K562 (cell line): ENCODE measurements around the gene TAF1L. TPM values are rescaled to one million over a fixed set of nuclear protein-coding genes. Genes with fewer than 3 reads are reported as not detected.

Experiments used
- ID3 ChIP-seq, 2 experiments: fragments of 250-450 bp in 1 of 2; fragments of 450-650 bp in 1 of 2; sonication (Bioruptor Pico) in 1 of 2; IDR thresholded peaks; 2 replicates each; pipeline versions ENCODE4 v1.6.1 to v1.8.0; 2016 to 2021; ENCODE audit warnings: mild to moderate bottlenecking in 2 of 2, moderate library complexity in 2 of 2, missing compliant biosample characterization in 1 of 2, missing genetic modification characterization in 1 of 2
- PHB ChIP-seq: fragments of 250-450 bp; sonication (Bioruptor Pico); IDR thresholded peaks from 2 replicates; pipeline ENCODE4 v1.5.0; 2021
- PREB ChIP-seq: sonication (generic); formaldehyde crosslinking; IDR thresholded peaks from 2 replicates; pipeline ENCODE4 v1.8.1; 2023; ENCODE audit warnings: mild to moderate bottlenecking, missing genetic modification reagents
- THRB ChIP-seq: fragments of 450-650 bp; formaldehyde crosslinking; conservative IDR thresholded peaks from 2 replicates; pipeline ENCODE4 v1.4.0; 2022; ENCODE audit warnings: mild to moderate bottlenecking, missing genetic modification characterization
- TRIM25 ChIP-seq: fragments of 450-650 bp; IDR thresholded peaks from 2 replicates; pipeline ENCODE4 v1.7.0; 2016; ENCODE audit warnings: borderline replicate concordance
- ZNF146 ChIP-seq: IDR thresholded peaks from one replicate; pipeline ENCODE4 v1.6.1; 2018; ENCODE audit warnings: missing compliant biosample characterization; ENCODE audit not compliant: unreplicated experiment
- ZNF77 ChIP-seq: fragments of 250-450 bp; sonication (Bioruptor Pico); IDR thresholded peaks from 2 replicates; pipeline ENCODE4 v1.5.0; 2020
- ZNF780A ChIP-seq: fragments of 250-450 bp; sonication (Bioruptor Pico); IDR thresholded peaks from 2 replicates; pipeline ENCODE4 v1.5.0; 2021; ENCODE audit warnings: mild to moderate bottlenecking
- polyA plus RNA-seq, 8 experiments: library from polyadenylated mRNA; depleted of rRNA in 4 of 8; stranded (reverse) in 5 of 8; unstranded in 3 of 8; fragments of >200 nt; fragmentation: Nextera tagmentation in 2 of 8; fragmentation: Illumina TruSeq in 1 of 8; extraction: Ambion mirVana in 2 of 8; extraction: Trizol in 1 of 8; gene quantifications; 2 replicates each; pipeline versions ENCODE4 v1.2.1 to v1.2.3, GENCODE V29; 2011 to 2014; ENCODE audit warnings: inconsistent platforms in 1 of 8, missing spikeins in 1 of 8
- total RNA-seq, 7 experiments: library from RNA; depleted of rRNA in 6 of 7; stranded (reverse); fragments of >200 nt in 6 of 7; fragmentation: Illumina TruSeq in 2 of 7; extraction: Trizol in 2 of 7; gene quantifications; 2 replicates each; pipeline versions ENCODE4 v1.2.1 to v1.2.3, GENCODE V29; 2011 to 2021; ENCODE audit warnings: low replicate concordance in 1 of 7
- TF ChIP-seq, protein P1 (sequence below): fragments of 200-400 bp; formaldehyde crosslinking; IDR thresholded peaks from 2 replicates; pipeline ENCODE4 v1.6.1; 2017; ENCODE audit warnings: mild to moderate bottlenecking, low read depth, low read length, moderate library complexity
- TF ChIP-seq, protein P2 (sequence below): sonication (generic); formaldehyde crosslinking; IDR thresholded peaks from 2 replicates; pipeline ENCODE4 v1.8.1; 2022; ENCODE audit warnings: missing genetic modification reagents

TAF1L gene
- total and polyA plus RNA-seq, 9 of the 15 experiments (the other 6 are each of a cell fraction or from before 2014, with no cell fraction given): 0.01 to 0.04 (median 0.03) TPM; not detected in 3

GRCh38 chr9:32622948-32623347 is 12.5 kb downstream of the TAF1L start (continued):
- no peak for TF ChIP-seq TRIM25
- TF ChIP-seq THRB (CRISPR knock-in tag): no peak
- TF ChIP-seq, protein P1, sequence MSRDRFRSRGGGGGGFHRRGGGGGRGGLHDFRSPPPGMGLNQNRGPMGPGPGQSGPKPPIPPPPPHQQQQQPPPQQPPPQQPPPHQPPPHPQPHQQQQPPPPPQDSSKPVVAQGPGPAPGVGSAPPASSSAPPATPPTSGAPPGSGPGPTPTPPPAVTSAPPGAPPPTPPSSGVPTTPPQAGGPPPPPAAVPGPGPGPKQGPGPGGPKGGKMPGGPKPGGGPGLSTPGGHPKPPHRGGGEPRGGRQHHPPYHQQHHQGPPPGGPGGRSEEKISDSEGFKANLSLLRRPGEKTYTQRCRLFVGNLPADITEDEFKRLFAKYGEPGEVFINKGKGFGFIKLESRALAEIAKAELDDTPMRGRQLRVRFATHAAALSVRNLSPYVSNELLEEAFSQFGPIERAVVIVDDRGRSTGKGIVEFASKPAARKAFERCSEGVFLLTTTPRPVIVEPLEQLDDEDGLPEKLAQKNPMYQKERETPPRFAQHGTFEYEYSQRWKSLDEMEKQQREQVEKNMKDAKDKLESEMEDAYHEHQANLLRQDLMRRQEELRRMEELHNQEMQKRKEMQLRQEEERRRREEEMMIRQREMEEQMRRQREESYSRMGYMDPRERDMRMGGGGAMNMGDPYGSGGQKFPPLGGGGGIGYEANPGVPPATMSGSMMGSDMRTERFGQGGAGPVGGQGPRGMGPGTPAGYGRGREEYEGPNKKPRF: no peak
- no peak for TF ChIP-seq ZNF146 (CRISPR knock-in tag)
- TF ChIP-seq PHB (CRISPR knock-in tag): no peak
- no peak for TF ChIP-seq PREB (CRISPR knock-in tag)
- no peak for TF ChIP-seq ZNF780A (CRISPR knock-in tag)
- no peak for TF ChIP-seq ID3 (CRISPR knock-in tag; IDR thresholded peaks at IDR 0.05)
- no peak for TF ChIP-seq ID3 (tag; IDR thresholded peaks at IDR 0.05)
- TF ChIP-seq, protein P2, sequence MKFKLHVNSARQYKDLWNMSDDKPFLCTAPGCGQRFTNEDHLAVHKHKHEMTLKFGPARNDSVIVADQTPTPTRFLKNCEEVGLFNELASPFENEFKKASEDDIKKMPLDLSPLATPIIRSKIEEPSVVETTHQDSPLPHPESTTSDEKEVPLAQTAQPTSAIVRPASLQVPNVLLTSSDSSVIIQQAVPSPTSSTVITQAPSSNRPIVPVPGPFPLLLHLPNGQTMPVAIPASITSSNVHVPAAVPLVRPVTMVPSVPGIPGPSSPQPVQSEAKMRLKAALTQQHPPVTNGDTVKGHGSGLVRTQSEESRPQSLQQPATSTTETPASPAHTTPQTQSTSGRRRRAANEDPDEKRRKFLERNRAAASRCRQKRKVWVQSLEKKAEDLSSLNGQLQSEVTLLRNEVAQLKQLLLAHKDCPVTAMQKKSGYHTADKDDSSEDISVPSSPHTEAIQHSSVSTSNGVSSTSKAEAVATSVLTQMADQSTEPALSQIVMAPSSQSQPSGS (CRISPR knock-in tag): no peak
- no peak for TF ChIP-seq ZNF77 (CRISPR knock-in tag)
- TF ChIP-seq, all 486 proteins: peak for 0
